Mononuclear cell (primary cell): ENCODE measurements around the gene PARVA. TPM values are rescaled to one million over a fixed set of nuclear protein-coding genes. Genes with fewer than 3 reads are reported as not detected.

Experiments
- H3K27me3 ChIP-seq: 2 replicates; pipeline ENCODE4 v1.6.0; 2011; ENCODE audit warnings: low read length, control low read depth; ENCODE audit not compliant: insufficient read depth
- H3K4me1 ChIP-seq: 2 replicates; pipeline ENCODE4 v1.5.1; 2011; ENCODE audit warnings: mild to moderate bottlenecking, low read length, control low read depth; ENCODE audit not compliant: insufficient read depth
- H3K4me3 ChIP-seq: 2 replicates; pipeline ENCODE4 v1.5.1; 2011; ENCODE audit warnings: mild to moderate bottlenecking, low read length, moderate library complexity
- H3K9me3 ChIP-seq: 2 replicates; pipeline ENCODE4 v1.5.1; 2011; ENCODE audit warnings: low read depth, mild to moderate bottlenecking, control low read depth, low read length
- total RNA-seq: library from RNA; depleted of rRNA; stranded (reverse); fragments of >200 nt; gene quantifications from one replicate; pipeline ENCODE4 v1.2.3, GENCODE V29; 2012

PARVA gene
- total RNA-seq, 1 donor: 0.21 TPM

DNA sequence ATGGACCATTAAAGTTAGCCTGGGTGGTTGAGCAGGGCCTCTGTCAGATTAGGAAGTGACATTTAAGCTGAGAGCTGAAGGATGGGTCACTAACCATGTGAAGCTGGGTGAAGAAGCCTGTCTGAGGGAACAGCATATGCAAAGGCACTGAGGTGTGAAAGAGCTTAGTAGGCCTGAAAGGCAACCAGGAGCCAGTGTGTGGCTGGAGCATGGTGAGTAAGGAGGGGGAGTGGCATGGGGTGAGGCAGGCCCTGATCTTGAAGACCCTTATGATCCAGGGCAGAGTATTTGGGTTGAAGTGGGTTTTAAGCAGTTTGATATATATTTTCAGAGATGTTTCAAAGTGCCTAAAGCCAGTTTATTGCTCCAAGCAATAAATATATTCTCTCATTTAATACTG is 48.8 kb downstream of the PARVA start:
- H3K4me3 ChIP-seq: no peak overlapping the region
- H3K27me3 ChIP-seq: no peaks in the 10 kb centered on the region
- H3K4me1 ChIP-seq: no peaks in the 10 kb centered on the region
- no peaks in the 10 kb centered on the region for H3K9me3 ChIP-seq

DNA sequence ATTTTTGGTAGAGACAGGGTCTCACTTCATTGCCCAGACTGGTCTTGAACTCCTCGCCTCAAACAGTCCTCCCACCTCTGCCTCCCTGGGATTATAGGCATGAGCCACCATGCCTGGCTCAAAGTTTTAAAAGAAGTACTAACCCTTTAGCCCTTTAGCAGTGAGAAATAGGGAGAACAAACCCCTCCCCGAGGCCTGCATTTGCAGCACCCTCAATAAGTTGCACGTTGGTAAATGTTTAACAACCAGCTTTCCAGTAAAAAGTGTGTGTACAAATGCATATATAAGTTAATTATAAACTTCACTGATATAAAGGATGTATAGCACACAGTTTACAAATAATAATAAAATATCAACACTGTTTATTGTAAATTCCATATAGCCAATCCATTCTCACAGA is 51.8 kb downstream of the PARVA start:
- no peaks in the 10 kb centered on the region for H3K27me3 ChIP-seq
- no peak overlapping the region for H3K4me3 ChIP-seq
- no peaks in the 10 kb centered on the region for H3K4me1 ChIP-seq
- H3K9me3 ChIP-seq: no peaks in the 10 kb centered on the region

DNA sequence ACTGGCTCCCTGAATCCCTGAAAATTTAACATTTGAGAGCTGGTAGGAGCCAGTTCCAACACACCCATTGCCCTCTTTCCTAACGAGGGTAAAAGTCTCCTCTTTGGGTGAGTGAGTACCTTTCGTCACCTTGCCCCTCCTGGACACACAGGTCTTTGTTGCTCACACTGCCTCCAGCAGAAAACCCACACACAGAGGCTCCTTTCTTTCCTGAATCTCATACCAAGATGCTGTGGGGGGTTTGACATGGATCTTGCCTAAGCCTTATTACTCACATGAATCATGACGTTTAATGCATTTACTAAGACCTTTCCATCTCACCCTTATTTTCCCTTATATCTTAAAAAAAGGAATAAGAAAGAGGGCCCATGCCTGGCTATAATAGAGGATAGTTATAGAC is 53.0 kb downstream of the PARVA start:
- H3K27me3 ChIP-seq: no peaks in the 10 kb centered on the region

DNA sequence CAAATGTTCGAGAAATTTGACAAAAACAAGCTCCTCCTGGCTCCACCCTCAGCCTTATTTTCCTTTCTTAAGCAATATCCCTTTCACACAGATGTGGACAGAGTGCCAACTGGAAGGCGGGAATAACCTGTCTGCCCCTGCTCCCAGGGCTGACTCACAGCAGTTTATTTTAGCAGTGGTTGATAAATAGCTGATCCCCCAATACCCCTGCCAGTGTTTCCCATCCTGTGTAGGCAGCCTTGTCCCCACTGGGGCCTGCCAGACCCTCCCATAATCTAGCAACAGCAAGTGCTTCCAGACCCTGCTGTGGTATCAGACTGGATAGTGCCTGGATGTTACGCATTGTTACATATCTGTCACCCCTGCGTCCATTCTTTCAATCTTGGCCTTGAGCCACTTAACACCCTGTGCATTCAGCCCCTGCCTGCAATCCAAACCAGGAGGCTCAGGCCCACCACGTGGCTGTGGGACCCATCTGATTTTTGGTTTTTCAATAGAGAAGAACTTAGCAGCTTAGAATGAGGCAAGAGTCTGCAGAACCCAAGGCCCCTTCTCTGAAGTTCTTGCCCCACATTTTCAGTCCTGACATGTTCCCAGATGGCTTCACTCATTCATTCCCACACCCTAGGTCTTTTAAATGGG is 53.7 kb downstream of the PARVA start:
- Histone ChIP-seq H3K27me3 (no peaks in the 10 kb centered on the region), H3K4me1 (no peaks in the 10 kb centered on the region), H3K4me3 (no peak overlapping the region), H3K9me3 (no peaks in the 10 kb centered on the region)

More for the DNA sequence above, 53.0 kb downstream of the PARVA start:
- no peak overlapping the region for H3K4me3 ChIP-seq
- H3K9me3 ChIP-seq: no peaks in the 10 kb centered on the region
- H3K4me1 ChIP-seq: no peaks in the 10 kb centered on the region

DNA sequence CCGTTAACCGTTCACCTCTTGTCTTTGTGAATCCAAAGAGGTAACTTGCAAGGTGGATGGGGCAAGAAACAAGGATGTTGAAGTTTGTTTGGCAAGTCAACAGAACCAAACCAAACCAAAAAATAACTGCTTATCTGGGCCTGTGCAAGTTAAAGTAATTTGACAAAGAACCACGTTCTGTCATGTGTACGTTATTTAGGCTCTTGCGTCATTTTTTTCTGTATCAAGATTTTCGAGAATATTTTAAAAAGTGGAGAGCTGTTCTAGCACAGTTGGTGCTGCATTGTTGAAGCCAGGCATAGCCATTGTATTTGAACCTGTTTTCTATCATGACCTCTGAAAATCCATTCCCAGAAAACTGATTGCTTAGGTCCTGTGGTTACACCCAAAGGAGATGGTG is 55.1 kb downstream of the PARVA start:
- H3K27me3 ChIP-seq: no peaks in the 10 kb centered on the region
- no peaks in the 10 kb centered on the region for H3K4me1 ChIP-seq
- no peak overlapping the region for H3K4me3 ChIP-seq
- H3K9me3 ChIP-seq: no peaks in the 10 kb centered on the region

DNA sequence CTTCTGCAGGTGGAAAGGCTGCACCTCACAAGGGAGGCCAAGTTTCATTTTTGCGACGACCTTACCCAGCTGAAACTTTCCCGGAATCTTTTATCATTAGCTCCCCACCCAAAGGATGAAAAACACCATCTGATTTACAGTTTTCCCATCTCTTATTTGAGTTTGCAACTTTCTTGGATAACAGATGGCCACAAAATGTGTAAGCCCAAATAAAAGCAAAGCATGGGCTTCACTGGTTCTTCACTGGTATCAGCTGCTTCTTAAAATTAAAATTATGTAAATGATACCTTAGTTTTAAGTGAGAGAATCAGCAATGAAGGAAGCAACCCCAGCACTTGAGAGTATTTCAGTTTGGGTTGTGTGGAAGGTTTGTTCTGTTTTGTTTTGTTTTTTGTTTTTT is 55.8 kb downstream of the PARVA start:
- Histone ChIP-seq H3K4me1 (no peaks in the 10 kb centered on the region), H3K27me3 (no peaks in the 10 kb centered on the region), H3K4me3 (no peak overlapping the region), H3K9me3 (no peaks in the 10 kb centered on the region)

DNA sequence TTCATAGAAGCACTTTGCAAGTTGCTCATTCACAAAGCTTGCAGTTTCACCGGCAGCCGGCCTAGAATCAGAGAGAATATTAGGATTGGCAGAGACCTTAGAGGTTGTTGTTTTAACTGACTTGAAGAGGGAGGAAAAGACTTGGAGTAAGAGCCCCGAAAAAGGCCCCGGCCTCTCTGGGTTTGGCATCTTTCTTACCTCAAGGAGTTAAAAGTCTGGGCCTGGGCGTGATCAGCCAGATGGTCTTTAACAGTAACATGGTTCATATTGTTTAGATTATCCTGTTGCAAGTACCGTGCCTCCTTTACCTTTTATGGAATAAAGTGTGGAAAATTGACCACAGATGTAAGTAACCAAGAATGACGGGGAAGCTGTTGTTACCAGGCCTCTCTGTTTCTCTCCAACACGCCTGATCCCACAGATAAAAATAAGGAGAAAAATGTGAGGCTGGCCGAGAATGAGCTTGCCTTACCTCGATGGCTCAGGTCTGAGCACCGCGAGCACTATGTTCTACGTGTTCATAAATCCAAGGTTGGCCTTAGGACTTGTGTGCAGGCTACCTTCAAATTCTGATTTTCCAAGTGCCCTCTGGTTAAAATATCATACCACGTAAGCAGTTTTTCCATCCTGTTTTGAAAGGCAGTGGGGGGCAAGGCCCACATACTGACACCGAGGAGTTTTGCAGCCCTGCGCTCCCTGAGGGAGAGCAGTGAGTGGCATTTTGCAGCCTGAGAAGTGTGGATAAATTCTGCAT is 56.4 kb downstream of the PARVA start:
- Histone ChIP-seq H3K27me3 (no peaks in the 10 kb centered on the region), H3K4me1 (no peaks in the 10 kb centered on the region), H3K9me3 (no peaks in the 10 kb centered on the region), H3K4me3 (no peak overlapping the region)

DNA sequence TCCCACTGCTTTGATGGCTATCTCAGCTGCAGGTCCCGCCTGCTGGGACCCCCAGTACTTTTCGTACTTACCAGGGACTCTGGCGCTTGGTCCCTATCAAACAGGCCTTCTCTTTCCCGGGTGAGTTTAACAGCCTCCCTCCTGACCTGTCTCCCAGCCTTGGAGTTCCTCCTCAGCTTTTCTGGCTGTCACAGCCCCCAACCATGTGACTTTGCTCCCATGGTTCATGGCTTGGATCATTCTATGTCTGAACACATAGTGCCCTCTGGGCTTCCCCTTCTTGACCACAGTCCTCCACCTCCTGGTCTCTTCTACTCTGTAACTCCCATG is 56.9 kb downstream of the PARVA start:
- H3K4me1 ChIP-seq: no peaks in the 10 kb centered on the region
- no peak overlapping the region for H3K4me3 ChIP-seq
- no peaks in the 10 kb centered on the region for H3K27me3 ChIP-seq
- no peaks in the 10 kb centered on the region for H3K9me3 ChIP-seq

DNA sequence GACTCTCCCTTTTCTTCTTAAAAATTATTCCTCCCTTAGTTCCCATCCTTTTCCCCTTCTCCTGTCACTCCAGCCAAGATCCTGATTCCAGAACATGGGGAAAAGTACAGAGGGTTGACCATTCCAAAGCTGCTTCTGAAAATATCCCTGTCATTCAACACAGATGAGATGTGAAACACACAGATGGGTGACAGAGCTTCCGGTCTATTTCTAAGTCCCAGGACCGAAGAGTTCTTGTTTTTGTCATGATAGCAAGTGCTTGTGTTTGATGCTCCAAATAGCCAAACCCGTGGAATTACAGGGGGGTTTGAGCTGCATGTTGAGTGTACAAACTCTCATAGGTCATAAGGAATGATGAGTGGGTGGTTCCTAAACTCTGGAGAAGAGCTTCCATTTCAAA is 57.9 kb downstream of the PARVA start:
- no peak overlapping the region for H3K4me3 ChIP-seq

DNA sequence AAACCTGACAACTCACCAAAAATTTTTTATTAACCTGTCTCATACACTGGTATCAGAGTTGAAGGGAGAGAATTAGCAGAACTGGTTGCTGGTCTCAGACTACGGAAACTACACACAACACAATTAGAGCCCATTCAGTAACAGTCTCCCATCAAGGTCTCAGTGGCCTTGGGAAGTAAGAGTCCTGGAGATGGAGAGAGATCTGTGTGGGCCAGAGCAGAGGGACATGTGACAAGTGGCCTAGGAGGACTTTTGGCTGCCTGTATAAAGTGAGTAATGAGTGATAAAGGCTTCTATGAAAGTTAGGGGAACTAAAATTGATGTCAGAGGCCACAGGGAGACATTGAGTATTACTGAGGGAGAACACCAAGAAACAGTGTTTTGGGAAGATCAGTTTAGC is 58.9 kb downstream of the PARVA start:
- Histone ChIP-seq H3K9me3 (no peaks in the 10 kb centered on the region), H3K4me1 (no peaks in the 10 kb centered on the region), H3K27me3 (no peaks in the 10 kb centered on the region), H3K4me3 (no peak overlapping the region)

More for the DNA sequence above, 57.9 kb downstream of the PARVA start:
- no peaks in the 10 kb centered on the region for H3K4me1 ChIP-seq
- no peaks in the 10 kb centered on the region for H3K9me3 ChIP-seq
- no peaks in the 10 kb centered on the region for H3K27me3 ChIP-seq

DNA sequence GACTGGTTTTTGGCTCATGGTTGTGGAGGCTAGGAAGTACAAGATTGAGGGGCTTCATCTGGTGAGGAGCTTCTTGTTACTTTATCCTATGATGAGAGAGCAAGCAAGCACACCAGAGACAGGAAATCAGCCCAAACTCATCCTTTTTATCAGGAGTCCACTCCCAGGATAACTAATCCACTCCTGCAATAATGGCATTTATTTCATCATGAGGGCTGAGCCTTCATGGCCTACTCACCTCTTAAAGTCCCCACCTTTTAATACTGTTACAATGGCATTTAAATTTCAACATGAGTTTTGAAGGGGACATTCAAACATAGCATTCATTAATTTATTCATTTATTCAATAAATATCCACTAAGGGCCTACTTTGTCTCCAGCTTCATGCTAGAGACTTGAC is 60.9 kb downstream of the PARVA start:
- no peaks in the 10 kb centered on the region for H3K27me3 ChIP-seq
- no peak overlapping the region for H3K4me3 ChIP-seq
- H3K4me1 ChIP-seq: no peaks in the 10 kb centered on the region
- no peaks in the 10 kb centered on the region for H3K9me3 ChIP-seq

DNA sequence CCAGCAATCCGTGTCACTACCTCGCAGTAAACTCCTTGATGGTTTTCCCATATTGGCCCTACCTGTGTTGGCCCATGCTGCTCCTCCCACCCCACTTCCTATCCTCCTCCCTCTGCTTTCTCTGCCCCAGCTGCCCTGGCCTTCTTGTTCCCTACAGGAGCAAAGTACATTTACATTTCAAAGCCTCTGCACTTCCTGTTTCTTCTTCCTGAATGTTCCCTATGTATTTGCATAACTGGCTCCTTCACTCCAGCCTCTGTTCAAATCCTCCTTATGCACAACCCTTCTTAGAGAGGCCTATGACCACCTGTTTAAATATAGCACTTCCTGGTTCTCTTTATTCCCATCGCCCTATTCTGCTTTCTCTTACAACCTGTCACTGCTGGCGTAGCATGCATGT is 62.2 kb downstream of the PARVA start:
- Histone ChIP-seq H3K27me3 (no peaks in the 10 kb centered on the region), H3K4me1 (no peaks in the 10 kb centered on the region)

DNA sequence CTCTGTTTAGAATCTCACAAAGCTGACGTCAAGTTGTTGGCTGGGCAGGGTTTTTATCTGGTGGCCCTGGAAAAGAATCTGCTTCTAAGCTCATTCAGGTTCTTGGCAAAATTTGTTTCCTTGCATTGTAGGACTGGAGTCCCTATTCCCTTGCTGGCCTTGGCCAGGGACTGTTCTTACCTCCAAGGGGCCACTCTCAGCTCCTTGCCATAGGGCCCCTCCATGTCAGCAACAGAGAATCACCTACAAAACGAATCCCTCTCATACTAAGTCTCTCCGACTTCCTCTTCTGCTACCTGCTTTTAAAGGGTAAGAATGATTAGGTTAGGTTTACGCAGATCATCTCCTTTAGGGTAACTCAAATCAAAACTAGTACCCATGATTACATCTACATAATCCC is 63.2 kb downstream of the PARVA start:
- H3K4me1 ChIP-seq: no peaks in the 10 kb centered on the region
- no peaks in the 10 kb centered on the region for H3K27me3 ChIP-seq
- no peaks in the 10 kb centered on the region for H3K9me3 ChIP-seq
- H3K4me3 ChIP-seq: no peak overlapping the region

More for the DNA sequence above, 62.2 kb downstream of the PARVA start:
- Histone ChIP-seq H3K9me3 (no peaks in the 10 kb centered on the region), H3K4me3 (no peak overlapping the region)

DNA sequence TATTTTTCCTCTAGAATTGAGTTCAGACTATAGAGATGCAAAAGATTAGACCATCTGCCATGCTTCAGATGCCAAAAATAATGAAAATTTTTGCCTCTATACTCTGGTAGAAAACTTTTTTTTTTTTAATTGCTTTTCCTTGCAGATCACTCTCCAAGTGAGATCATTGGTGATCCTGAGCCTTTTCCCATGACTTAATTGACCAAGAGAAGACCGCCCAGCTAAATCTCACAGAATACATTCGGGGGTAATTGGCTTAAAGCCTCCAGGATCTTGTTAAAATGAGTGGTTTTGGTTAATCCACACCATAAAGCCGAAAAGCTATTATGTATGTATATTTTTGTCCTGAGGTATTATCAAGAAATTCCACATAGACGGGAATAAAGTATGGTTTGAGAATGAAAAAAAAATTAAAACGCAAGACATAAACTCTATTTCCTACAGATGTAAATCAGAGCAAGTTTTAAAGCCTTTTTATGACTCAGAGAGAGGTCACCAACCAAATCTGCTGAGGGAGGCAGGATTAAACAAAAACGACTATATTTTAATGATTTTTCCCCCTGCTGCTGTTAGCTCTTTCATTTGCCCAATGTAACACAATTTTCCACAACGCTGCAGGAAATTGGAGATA is 64.0 kb downstream of the PARVA start:
- Histone ChIP-seq H3K4me1 (no peaks in the 10 kb centered on the region), H3K4me3 (no peak overlapping the region), H3K9me3 (no peaks in the 10 kb centered on the region), H3K27me3 (no peaks in the 10 kb centered on the region)

DNA sequence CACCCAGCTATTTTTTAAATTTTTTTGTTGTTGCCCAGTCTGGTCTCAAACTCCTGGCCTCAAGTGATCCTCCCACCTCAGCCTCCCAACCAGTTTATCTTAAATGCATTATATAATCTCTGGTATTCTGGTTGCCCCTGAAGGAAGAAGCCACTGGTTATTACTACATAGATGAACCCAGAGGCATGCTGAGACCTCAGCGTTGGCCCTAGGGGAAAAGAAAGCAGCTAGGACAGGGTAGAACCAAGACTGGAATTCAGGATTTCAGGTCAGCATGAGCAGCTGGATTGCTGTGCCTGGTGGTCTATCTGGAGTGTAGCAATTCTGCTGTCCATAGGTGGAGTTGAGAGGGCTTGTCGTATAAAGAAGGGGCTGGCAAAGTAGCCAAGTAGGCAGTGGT is 67.2 kb downstream of the PARVA start:
- H3K9me3 ChIP-seq: no peaks in the 10 kb centered on the region
- no peak overlapping the region for H3K4me3 ChIP-seq
- H3K4me1 ChIP-seq: no peaks in the 10 kb centered on the region
- H3K27me3 ChIP-seq: no peaks in the 10 kb centered on the region

DNA sequence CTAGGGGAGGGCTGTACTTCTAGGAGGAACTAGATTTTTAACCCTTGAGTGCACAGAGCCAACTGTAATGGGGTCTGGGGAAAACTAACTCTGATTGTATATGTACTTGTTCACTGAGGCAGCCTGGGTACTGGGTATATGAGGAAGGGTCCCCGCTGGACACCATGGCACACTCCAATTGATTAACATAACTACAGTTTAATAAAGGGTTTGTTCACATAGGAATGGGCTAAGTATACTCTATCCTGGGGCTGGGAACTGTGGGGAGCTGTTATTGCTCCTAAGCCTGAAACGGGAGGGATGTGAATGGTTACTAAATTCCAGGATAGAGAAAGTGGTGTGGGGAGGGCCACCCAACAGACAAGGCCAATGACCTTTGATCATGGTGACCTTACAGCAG is 67.6 kb downstream of the PARVA start:
- no peaks in the 10 kb centered on the region for H3K27me3 ChIP-seq
- H3K9me3 ChIP-seq: no peaks in the 10 kb centered on the region
- H3K4me3 ChIP-seq: no peak overlapping the region
- H3K4me1 ChIP-seq: no peaks in the 10 kb centered on the region
